Rectal smooth muscle tissue (tissue), 1 donor: ENCODE results near the gene STARD10.

Experiments used
- H3K27ac ChIP-seq: one replicate; pipeline ENCODE4 v1.7.0; 2013; ENCODE audit warnings: low read depth, low read length, inconsistent platforms
- H3K27me3 ChIP-seq: one replicate; pipeline ENCODE4 v1.7.0; 2013; ENCODE audit warnings: low read length; ENCODE audit not compliant: control insufficient read depth, insufficient read depth
- H3K36me3 ChIP-seq: one replicate; pipeline ENCODE4 v1.7.0; 2013; ENCODE audit warnings: low read length; ENCODE audit not compliant: control insufficient read depth, insufficient read depth
- H3K4me1 ChIP-seq: one replicate; pipeline ENCODE4 v1.7.0; 2013; ENCODE audit warnings: low read length; ENCODE audit not compliant: control insufficient read depth, insufficient read depth
- H3K4me3 ChIP-seq: one replicate; pipeline ENCODE4 v1.7.0; 2013; ENCODE audit warnings: low read length
- H3K9ac ChIP-seq: one replicate; pipeline ENCODE4 v1.7.0; 2013; ENCODE audit warnings: low read length

The STARD10 gene, protein sequence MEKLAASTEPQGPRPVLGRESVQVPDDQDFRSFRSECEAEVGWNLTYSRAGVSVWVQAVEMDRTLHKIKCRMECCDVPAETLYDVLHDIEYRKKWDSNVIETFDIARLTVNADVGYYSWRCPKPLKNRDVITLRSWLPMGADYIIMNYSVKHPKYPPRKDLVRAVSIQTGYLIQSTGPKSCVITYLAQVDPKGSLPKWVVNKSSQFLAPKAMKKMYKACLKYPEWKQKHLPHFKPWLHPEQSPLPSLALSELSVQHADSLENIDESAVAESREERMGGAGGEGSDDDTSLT

GRCh38 chr11:72793425-72794367 is at the start of gene STARD10:
Gene STARD10, minus strand, starts transcription at chr11:72794047. Its CDS starts 12,866 bp downstream, at chr11:72781181.
- Histone ChIP-seq H3K36me3 (no peaks in the 10 kb centered on the region), H3K27me3 (no peaks in the 10 kb centered on the region), H3K4me3 (peak within 1 kb of the TSS; percentile 91), H3K9ac (peak within 1 kb of the TSS; percentile 74), H3K27ac (peak within 1 kb of the TSS; percentile 82), H3K4me1 (peaks cover 12% of the 10 kb centered on the region)

GRCh38 chr11:72842653-72843330 is 48.9 kb upstream of the STARD10 start:
- Histone ChIP-seq H3K4me3 (no peak overlapping the region), H3K4me1 (no peaks in the 10 kb centered on the region), H3K27me3 (no peaks in the 10 kb centered on the region), H3K27ac (no peak overlapping the region), H3K36me3 (peaks cover 9% of the 10 kb centered on the region), H3K9ac (no peak overlapping the region)

DNA sequence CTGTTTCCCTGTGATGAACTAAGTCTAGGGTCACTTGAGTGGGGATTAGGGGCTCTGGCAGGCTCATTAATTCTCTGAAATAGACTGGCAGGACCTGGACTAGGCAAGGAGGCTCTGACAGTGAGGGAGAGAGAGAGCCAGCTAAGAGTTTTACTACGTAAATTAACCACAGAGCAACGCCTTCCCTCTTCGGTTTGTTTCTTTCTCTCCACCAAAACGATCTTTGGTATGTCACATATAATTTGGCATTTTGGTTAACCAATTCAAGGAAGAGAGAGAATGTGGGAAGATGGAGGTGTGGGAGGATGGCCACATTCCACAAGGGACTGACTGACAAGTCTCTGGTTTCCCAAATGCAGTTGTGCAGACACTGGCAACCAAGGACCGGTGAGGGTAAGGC is 48.3 kb upstream of the STARD10 start:
- Histone ChIP-seq H3K4me1 (no peaks in the 10 kb centered on the region), H3K4me3 (no peak overlapping the region), H3K27me3 (no peaks in the 10 kb centered on the region), H3K9ac (no peak overlapping the region), H3K27ac (no peak overlapping the region), H3K36me3 (peaks cover 13% of the 10 kb centered on the region)

- Histone ChIP-seq H3K4me3 (no peak overlapping the region), H3K27ac (no peak overlapping the region), H3K4me1 (no peaks in the 10 kb centered on the region), H3K27me3 (no peaks in the 10 kb centered on the region), H3K9ac (no peak overlapping the region), H3K36me3 (peaks cover 13% of the 10 kb centered on the region)
Measured at GRCh38 chr11:72841397-72841796, 47.5 kb upstream of the STARD10 start.

GRCh38 chr11:72840780-72841179 is 46.9 kb upstream of the STARD10 start:
- H3K4me3 ChIP-seq = no peak overlapping the region
- no peak overlapping the region for H3K9ac ChIP-seq
- H3K4me1 ChIP-seq = no peaks in the 10 kb centered on the region
- no peak overlapping the region for H3K27ac ChIP-seq
- H3K36me3 ChIP-seq = peaks cover 13% of the 10 kb centered on the region
- no peaks in the 10 kb centered on the region for H3K27me3 ChIP-seq

DNA sequence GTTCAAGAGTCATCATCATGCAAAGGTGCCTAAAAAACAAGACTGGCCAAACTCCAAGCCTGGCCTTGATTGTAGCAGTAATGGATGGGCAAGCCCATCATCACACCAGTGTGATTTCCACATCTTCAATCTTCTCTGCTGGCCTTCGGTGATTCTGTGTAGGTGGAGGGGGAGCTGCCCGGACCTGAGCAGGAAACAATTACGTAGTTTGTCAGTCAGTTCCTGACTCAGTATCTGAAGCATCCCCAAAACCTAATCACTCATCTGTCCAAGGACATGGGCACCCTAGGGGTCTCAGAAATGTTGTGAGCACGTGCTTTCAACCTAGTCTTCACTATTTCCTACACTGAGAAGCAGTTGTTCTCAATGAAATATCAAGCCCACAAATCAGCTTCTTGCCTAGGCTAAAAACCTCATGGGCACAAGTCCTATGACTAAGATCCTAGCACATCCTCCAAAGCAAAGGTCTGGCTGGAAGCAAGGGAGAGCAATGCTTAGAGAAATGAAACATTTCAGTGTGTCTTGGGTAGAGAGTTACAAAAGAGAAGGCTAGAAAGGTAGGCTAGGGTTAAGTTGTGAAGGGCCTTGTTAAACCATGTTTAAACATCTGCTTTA is 45.0 kb upstream of the STARD10 start:
- Histone ChIP-seq H3K27me3 (no peaks in the 10 kb centered on the region), H3K9ac (no peak overlapping the region), H3K4me1 (no peaks in the 10 kb centered on the region), H3K27ac (no peak overlapping the region), H3K36me3 (peaks cover 13% of the 10 kb centered on the region), H3K4me3 (no peak overlapping the region)

DNA sequence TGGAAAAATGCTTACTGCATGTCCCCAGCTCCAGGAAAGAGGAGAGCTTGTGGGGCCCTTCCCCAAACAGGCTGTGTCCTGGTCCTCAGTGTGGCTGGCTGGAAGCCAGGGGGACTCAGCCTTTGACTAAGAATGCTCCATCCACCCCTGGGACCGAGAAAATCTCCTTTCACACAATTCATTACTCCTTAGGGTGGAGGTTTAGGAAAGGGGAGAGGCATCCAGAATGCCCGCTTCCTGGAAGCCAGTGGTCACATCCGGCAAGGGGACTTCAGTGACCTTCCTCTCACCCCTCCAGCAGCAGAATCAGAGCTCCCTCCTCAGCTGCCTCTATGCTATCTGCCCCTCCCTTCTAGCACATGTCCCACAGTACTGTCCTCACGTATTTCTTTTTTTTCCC is 42.3 kb upstream of the STARD10 start:
- Histone ChIP-seq H3K4me1 (no peaks in the 10 kb centered on the region), H3K4me3 (no peak overlapping the region), H3K27ac (no peak overlapping the region), H3K9ac (no peak overlapping the region), H3K36me3 (peaks cover 10% of the 10 kb centered on the region), H3K27me3 (no peaks in the 10 kb centered on the region)

DNA sequence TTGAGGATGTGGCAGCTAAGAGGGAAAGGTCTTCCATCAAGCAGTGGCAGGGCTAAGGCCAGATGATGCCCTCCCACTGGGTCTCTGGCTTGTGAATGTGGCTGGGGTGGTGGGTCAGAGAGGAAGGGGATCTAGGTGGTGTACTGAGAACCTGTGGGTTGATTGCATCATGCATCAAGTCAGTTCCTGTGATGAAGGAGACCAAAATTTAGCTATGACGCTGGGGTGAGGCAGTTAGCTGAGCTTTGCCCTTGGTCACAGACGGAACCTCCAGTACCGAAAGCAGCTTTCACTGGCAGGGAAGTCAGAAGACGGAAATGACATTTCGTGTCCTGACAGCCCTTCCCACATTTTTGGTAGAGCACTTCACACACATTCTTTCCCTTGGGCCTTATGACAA is 41.1 kb upstream of the STARD10 start:
- Histone ChIP-seq H3K27ac (peak overlapping the region; percentile 1), H3K9ac (no peak overlapping the region), H3K4me3 (no peak overlapping the region), H3K36me3 (peaks cover 5% of the 10 kb centered on the region), H3K27me3 (no peaks in the 10 kb centered on the region), H3K4me1 (no peaks in the 10 kb centered on the region)

GRCh38 chr11:72833811-72834493 is 40.1 kb upstream of the STARD10 start:
- Histone ChIP-seq H3K27me3 (no peaks in the 10 kb centered on the region), H3K4me1 (no peaks in the 10 kb centered on the region), H3K9ac (no peak overlapping the region), H3K4me3 (no peak overlapping the region), H3K27ac (no peak overlapping the region), H3K36me3 (peaks cover 4% of the 10 kb centered on the region)

DNA sequence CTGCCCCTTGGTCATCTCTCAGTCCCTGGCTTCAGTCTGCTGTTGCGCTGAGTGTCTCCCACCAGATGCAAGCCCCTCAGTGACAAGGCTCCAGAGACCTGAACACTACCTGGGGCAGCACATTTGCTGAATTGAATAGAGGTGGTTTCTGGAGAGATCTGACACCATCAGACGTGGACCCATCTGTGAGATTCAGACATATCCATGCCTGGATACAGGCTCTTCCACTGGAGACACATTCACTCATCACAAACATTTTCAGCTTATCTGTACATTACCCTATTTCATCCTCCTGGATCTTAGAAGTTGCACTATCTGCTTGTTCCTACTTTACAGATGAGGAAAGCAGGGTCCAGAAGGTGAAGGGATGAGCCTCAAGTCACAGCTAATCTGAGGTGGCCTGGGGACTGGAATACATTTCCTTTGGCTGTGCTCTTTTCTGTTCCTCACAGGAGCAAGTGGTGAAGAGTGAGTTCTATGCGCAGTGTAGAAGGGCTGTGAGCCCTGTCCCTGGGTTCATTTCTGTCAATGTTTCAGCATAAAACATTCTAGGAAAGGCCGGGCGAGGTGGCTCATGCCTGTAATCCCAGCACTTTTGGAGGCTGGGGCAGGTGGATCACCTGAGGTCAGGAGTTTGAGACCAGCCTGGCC is 39.4 kb upstream of the STARD10 start:
- no peak overlapping the region for H3K27ac ChIP-seq
- H3K36me3 ChIP-seq = peaks cover 4% of the 10 kb centered on the region
- no peak overlapping the region for H3K9ac ChIP-seq
- no peaks in the 10 kb centered on the region for H3K27me3 ChIP-seq
- H3K4me3 ChIP-seq = no peak overlapping the region
- no peaks in the 10 kb centered on the region for H3K4me1 ChIP-seq

DNA sequence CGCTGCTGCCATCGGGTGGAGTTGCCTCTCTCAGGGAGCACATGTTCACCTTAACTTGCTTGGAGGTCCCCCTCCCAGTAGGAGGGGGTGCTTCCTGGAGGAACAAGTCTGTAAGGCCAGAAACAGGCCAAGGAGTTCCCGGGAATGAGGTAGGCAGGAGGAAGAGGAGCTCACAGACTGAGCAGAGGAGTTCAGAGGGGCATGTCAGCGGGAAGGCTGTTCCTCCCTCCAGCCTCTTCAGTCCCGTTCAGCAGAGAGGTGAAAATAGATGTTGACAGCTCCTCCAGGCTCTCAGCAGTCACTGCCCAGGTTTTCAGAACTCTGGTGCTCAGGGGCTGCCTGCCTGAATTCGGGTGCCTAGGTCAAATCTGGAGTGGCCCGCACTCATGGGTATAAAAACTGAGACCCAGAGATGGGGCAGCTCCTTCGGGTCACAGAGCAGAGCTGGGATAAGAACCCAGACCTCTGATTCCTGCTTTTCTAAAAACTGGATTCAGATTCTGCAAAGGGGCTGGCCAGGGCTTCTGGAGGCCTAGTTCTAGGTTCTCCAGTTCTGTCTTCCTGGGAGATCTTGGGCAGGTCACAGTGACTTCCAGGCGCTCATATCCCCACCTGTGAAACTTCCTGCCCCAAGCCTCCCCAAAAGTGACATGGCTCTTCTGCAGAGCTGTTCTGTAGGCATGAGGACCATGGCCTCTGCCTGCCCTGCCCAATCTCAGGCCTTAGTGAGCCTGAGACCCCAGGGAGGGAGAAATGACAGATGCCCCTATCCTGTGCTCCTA is 38.6 kb upstream of the STARD10 start:
- Histone ChIP-seq H3K27me3 (no peaks in the 10 kb centered on the region), H3K27ac (no peak overlapping the region), H3K4me3 (no peak overlapping the region), H3K9ac (no peak overlapping the region), H3K36me3 (peaks cover 2% of the 10 kb centered on the region), H3K4me1 (no peaks in the 10 kb centered on the region)
